WERI-Rb-1 (cell line): ENCODE measurements around the gene NCKAP5L.

Experiments
- DNase-seq: peaks from one replicate; pipeline ENCODE4 v3.0.0-alpha.2; 2020
- H3K27ac ChIP-seq: fragments of 250-450 bp; sonication (Bioruptor Pico); 2 replicates; pipeline ENCODE4 v1.5.1; 2020; ENCODE audit warnings: mild to moderate bottlenecking, moderate library complexity
- H3K27me3 ChIP-seq: fragments of 250-450 bp; sonication (Bioruptor Pico); 2 replicates; pipeline ENCODE4 v1.5.1; 2021; ENCODE audit warnings: mild to moderate bottlenecking, low read depth, moderate library complexity; ENCODE audit not compliant: insufficient read depth, severe bottlenecking
- H3K36me3 ChIP-seq: fragments of 250-450 bp; sonication (Bioruptor Pico); 2 replicates; pipeline ENCODE4 v1.5.1; 2020; ENCODE audit warnings: mild to moderate bottlenecking, moderate library complexity
- H3K4me3 ChIP-seq: 2 replicates; pipeline ENCODE4 v1.5.1; 2011; ENCODE audit warnings: low read depth, mild to moderate bottlenecking, control low read depth, low read length
- H3K9me3 ChIP-seq: fragments of 250-450 bp; sonication (Bioruptor Pico); 2 replicates; pipeline ENCODE4 v1.5.1; 2021; ENCODE audit warnings: mild to moderate bottlenecking, moderate library complexity; ENCODE audit not compliant: severe bottlenecking
- TF ChIP-seq, protein P1 (sequence below): IDR thresholded peaks from 2 replicates; pipeline ENCODE4 v1.5.1; 2011; ENCODE audit warnings: low read depth, mild to moderate bottlenecking, control low read depth, inconsistent platforms, low read length

NCKAP5L gene

GRCh38 chr12:49796606-49797448 lies 31.4 kb downstream of the NCKAP5L start:
- H3K27me3 ChIP-seq = no peaks in the 10 kb centered on the region
- no peaks in the 10 kb centered on the region for H3K9me3 ChIP-seq
- H3K27ac ChIP-seq = no peak overlapping the region
- peaks cover 5% of the 10 kb centered on the region for H3K36me3 ChIP-seq
- DNase-seq = no peak
- TF ChIP-seq, protein P1, sequence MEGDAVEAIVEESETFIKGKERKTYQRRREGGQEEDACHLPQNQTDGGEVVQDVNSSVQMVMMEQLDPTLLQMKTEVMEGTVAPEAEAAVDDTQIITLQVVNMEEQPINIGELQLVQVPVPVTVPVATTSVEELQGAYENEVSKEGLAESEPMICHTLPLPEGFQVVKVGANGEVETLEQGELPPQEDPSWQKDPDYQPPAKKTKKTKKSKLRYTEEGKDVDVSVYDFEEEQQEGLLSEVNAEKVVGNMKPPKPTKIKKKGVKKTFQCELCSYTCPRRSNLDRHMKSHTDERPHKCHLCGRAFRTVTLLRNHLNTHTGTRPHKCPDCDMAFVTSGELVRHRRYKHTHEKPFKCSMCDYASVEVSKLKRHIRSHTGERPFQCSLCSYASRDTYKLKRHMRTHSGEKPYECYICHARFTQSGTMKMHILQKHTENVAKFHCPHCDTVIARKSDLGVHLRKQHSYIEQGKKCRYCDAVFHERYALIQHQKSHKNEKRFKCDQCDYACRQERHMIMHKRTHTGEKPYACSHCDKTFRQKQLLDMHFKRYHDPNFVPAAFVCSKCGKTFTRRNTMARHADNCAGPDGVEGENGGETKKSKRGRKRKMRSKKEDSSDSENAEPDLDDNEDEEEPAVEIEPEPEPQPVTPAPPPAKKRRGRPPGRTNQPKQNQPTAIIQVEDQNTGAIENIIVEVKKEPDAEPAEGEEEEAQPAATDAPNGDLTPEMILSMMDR = no peak
- no peak overlapping the region for H3K4me3 ChIP-seq

DNA sequence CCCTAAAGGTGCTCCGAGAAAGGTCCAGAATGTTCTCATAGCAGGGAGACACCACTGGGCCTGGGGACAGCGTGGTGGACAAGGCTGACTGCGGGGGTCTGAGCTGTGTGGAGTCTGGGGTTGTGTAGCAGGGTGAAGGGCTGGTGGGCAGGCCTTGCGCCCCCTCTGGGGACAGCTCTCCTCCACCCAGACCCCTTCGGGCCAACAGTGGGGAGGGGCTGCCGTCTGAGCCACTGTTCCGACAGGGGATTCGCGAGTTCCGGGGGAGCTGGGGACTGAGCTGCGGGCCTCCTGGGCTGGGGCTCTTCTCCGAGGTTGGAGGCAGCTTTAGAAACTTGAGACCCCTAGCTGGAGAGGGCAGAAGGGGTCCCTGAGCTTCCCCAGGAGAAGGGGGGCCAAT lies 32.1 kb downstream of the NCKAP5L start:
- peaks cover 5% of the 10 kb centered on the region for H3K36me3 ChIP-seq

DNA sequence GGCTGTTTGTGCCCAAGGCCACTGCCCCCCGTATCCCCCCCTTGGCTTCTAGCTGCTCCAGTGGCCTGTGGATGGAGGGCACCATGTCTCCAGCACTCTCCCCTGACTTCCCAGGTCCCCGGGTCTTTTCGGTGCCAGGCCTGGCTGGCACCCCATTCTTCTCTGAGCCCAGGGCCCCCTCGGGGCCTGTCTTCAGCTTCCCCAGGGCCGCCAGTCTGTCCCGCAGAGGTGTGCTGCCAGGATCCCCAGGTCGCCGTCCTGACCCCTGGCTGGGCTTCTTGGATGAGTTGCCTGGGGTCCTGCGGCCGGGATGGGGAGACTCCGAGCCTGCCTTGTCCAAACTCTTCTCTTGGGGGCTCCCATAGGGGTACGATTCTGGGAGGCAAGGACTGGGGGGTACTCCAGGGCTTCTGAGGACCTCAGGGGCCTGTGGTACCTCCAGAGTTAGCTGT lies 32.5 kb downstream of the NCKAP5L start:
- H3K36me3 ChIP-seq = peaks cover 5% of the 10 kb centered on the region
- H3K9me3 ChIP-seq = no peaks in the 10 kb centered on the region
- no peak overlapping the region for H3K4me3 ChIP-seq
- TF ChIP-seq, protein P1 = no peak
- H3K27me3 ChIP-seq = no peaks in the 10 kb centered on the region
- H3K27ac ChIP-seq = no peak overlapping the region
- DNase-seq = no peak

More for the DNA sequence above, 32.1 kb downstream of the NCKAP5L start:
- Histone ChIP-seq H3K27me3 (no peaks in the 10 kb centered on the region), H3K9me3 (no peaks in the 10 kb centered on the region), H3K27ac (no peak overlapping the region), H3K4me3 (no peak overlapping the region)
- TF ChIP-seq, protein P1 = no peak
- DNase-seq = no peak

GRCh38 chr12:49794811-49795653 lies 33.2 kb downstream of the NCKAP5L start:
- Histone ChIP-seq H3K4me3 (no peak overlapping the region), H3K9me3 (no peaks in the 10 kb centered on the region), H3K27ac (no peak overlapping the region), H3K27me3 (no peaks in the 10 kb centered on the region), H3K36me3 (peaks cover 5% of the 10 kb centered on the region)
- TF ChIP-seq, protein P1 = no peak
- DNase-seq = no peak

GRCh38 chr12:49794021-49794420 lies 34.2 kb downstream of the NCKAP5L start:
- H3K27me3 ChIP-seq = no peaks in the 10 kb centered on the region
- H3K36me3 ChIP-seq = peaks cover 5% of the 10 kb centered on the region
- DNase-seq = no peak
- TF ChIP-seq, protein P1 = no peak
- H3K27ac ChIP-seq = no peak overlapping the region
- no peaks in the 10 kb centered on the region for H3K9me3 ChIP-seq
- no peak overlapping the region for H3K4me3 ChIP-seq
